ENCODE data around the gene PSD.

The PSD gene

GRCh38 chr10:102402512-102402896 is 16.1 kb downstream of the PSD start:
- no peak for DNase-seq

GRCh38 chr10:102401735-102402511 is 16.7 kb downstream of the PSD start:
- no peak for DNase-seq

GRCh38 chr10:102401342-102401654 is 17.3 kb downstream of the PSD start:
- no peak for DNase-seq

GRCh38 chr10:102400598-102401341 is 17.8 kb downstream of the PSD start:
- no peak for DNase-seq

- no peak for DNase-seq
Observed at GRCh38 chr10:102400076-102400475, 18.5 kb downstream of the PSD start.

GRCh38 chr10:102399217-102400021 is 19.2 kb downstream of the PSD start:
- peak; percentile 84 for DNase-seq

GRCh38 chr10:102398172-102399020 is 20.2 kb downstream of the PSD start:
- no peak for DNase-seq

- no peak for DNase-seq
Observed at GRCh38 chr10:102397222-102398171, 21.1 kb downstream of the PSD start.

GRCh38 chr10:102396730-102397151 is 21.8 kb downstream of the PSD start:
- DNase-seq, result no peak

- no peak for DNase-seq
Observed at GRCh38 chr10:102396317-102396650, 22.3 kb downstream of the PSD start.

GRCh38 chr10:102395400-102396316 is 22.9 kb downstream of the PSD start, which contains the start of gene NFKB2:
NFKB2 (plus strand) TSS chr10:102395705; CDS start chr10:102395960, 255 bp downstream.
- peak; percentile 88 for DNase-seq

GRCh38 chr10:102394801-102395399 is 23.7 kb downstream of the PSD start:
- peak; percentile 64 for DNase-seq

- DNase-seq, result peak; percentile 98
Observed at GRCh38 chr10:102394079-102394800, 24.3 kb downstream of the PSD start.

GRCh38 chr10:102393411-102394078 is 25.0 kb downstream of the PSD start:
- no peak for DNase-seq

- no peak for DNase-seq
Observed at GRCh38 chr10:102392306-102392705, 26.3 kb downstream of the PSD start.

- DNase-seq, result no peak
Observed at GRCh38 chr10:102389894-102390293, 28.7 kb downstream of the PSD start.

GRCh38 chr10:102384606-102385429 is 33.8 kb downstream of the PSD start:
- DNase-seq, result no peak

- DNase-seq, result no peak
Observed at GRCh38 chr10:102384053-102384452, 34.5 kb downstream of the PSD start.

Measured in CD4-positive, alpha-beta T cell treated with Interleukin-4 for 4 hours (primary cell).